Measurements from ENCODE around the gene MARCHF9.

Gene MARCHF9

GRCh38 chr12:57727758-57728395 lies 27.0 kb upstream of the MARCHF9 start:
- Histone ChIP-seq H3K4me3 (no peak overlapping the region), H3K36me3 (ENCODE audit: insufficient read depth, low read length) (no peaks in the 10 kb centered on the region), H3K9me3 (ENCODE audit: low read depth, low read length) (no peaks in the 10 kb centered on the region), H3K27ac (no peak overlapping the region), H3K9ac (ENCODE audit: insufficient read length) (no peak overlapping the region)
- DNase-seq (ENCODE audit: low read depth, low spot score) = no peak
- TF ChIP-seq EZH2 (IDR thresholded peaks at IDR 0.05) = no peak

DNA sequence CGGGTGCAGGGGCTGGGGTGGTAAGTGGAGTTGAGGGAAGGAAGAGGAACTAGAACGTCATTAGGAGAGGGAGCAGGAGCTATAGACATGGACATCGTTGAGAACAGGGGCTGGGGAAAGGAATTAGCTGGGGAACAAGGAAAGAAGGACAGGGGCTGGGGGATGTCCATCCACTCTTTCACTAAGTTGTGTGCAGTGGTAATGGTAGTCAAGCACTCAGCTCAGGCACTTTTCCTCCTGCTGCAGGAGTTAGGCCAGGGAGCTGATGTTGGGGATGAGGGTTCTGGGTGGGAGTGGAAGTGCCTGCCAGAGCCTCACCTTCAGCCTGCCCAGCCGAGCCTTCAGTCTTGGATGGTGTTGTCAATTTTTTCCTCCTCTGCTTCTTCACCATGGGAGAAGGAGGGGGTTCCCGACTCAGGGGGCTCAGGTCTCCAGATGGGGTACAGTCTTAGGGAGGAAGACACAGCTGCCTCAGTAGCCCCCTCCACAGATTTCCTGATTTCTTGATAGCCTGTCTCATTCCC lies 25.5 kb upstream of the MARCHF9 start:
- DNase-seq (ENCODE audit: low read depth, low spot score) = no peak
- no peaks in the 10 kb centered on the region for H3K36me3 ChIP-seq (ENCODE audit: insufficient read depth, low read length)
- no peak for TF ChIP-seq EZH2 (IDR thresholded peaks at IDR 0.05)
- no peak for TF ChIP-seq FOXP2 (optimal IDR thresholded peaks at IDR 0.05; ENCODE audit: control extremely low read depth, extremely low read length, insufficient read depth)
- no peak for TF ChIP-seq POLR2AphosphoS5 (IDR thresholded peaks at IDR 0.05; ENCODE audit: borderline replicate concordance, low read depth, low read length)

DNA sequence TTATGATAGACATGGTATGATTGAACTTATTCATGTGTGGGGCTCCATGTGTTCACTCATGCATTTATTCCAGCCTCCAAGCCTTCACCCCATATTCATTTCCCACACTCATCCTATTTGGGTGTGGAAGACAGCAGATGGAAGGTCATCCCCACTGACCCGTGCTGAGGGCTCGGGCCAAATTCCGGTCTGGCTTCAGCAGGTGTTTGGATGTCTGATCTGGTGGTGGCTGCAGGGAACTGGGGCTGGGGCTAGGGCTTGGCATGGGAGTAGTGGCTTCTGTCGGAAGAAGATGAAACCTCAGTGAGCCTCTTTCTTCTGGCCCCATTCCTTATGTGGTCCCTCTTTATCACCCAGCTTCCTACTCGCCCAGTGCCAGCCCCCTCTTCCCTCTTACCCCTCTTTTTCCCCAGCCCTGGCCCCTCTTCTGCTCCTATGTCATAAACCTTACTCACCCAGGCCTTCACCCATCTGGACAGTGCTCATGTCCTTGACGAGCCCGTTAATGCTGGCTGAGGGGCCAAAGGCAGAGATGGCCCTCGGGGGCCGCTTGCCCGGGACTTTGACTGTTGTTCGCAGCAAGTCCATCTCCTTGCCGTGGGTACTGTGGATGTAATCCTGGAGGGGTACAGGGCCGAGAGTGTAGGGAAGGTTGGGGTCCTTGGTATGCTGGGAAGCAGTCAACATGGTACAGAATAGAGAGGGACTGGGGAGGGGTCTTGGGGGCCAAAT lies 24.4 kb upstream of the MARCHF9 start:
- H3K36me3 ChIP-seq (ENCODE audit: insufficient read depth, low read length) = no peaks in the 10 kb centered on the region
- no peak overlapping the region for H3K9ac ChIP-seq (ENCODE audit: insufficient read length)
- no peak for TF ChIP-seq EZH2 (IDR thresholded peaks at IDR 0.05)
- no peak for TF ChIP-seq POLR2AphosphoS5 (IDR thresholded peaks at IDR 0.05; ENCODE audit: borderline replicate concordance, low read depth, low read length)
- TF ChIP-seq FOXP2 (optimal IDR thresholded peaks at IDR 0.05; ENCODE audit: control extremely low read depth, extremely low read length, insufficient read depth) = no peak
- no peaks in the 10 kb centered on the region for H3K9me3 ChIP-seq (ENCODE audit: low read depth, low read length)
- no peak overlapping the region for H3K4me3 ChIP-seq
- DNase-seq (ENCODE audit: low read depth, low spot score) = no peak
- no peak overlapping the region for H3K27ac ChIP-seq

More for the DNA sequence above, 25.5 kb upstream of the MARCHF9 start:
- no peak overlapping the region for H3K9ac ChIP-seq (ENCODE audit: insufficient read length)
- no peaks in the 10 kb centered on the region for H3K9me3 ChIP-seq (ENCODE audit: low read depth, low read length)
- no peak overlapping the region for H3K27ac ChIP-seq
- no peak overlapping the region for H3K4me3 ChIP-seq

GRCh38 chr12:57731411-57732080 lies 23.4 kb upstream of the MARCHF9 start:
- TF ChIP-seq EZH2 (IDR thresholded peaks at IDR 0.05) (no peak), FOXP2 (optimal IDR thresholded peaks at IDR 0.05; ENCODE audit: control extremely low read depth, extremely low read length, insufficient read depth) (no peak), POLR2AphosphoS5 (IDR thresholded peaks at IDR 0.05; ENCODE audit: borderline replicate concordance, low read depth, low read length) (no peak)
- DNase-seq (ENCODE audit: low read depth, low spot score) = no peak
- H3K36me3 ChIP-seq (ENCODE audit: insufficient read depth, low read length) = no peaks in the 10 kb centered on the region
- no peak overlapping the region for H3K27ac ChIP-seq
- no peak overlapping the region for H3K4me3 ChIP-seq
- no peak overlapping the region for H3K9ac ChIP-seq (ENCODE audit: insufficient read length)
- H3K9me3 ChIP-seq (ENCODE audit: low read depth, low read length) = no peaks in the 10 kb centered on the region

- Histone ChIP-seq H3K4me3 (no peak overlapping the region), H3K9ac (ENCODE audit: insufficient read length) (no peak overlapping the region), H3K27ac (no peak overlapping the region), H3K36me3 (ENCODE audit: insufficient read depth, low read length) (no peaks in the 10 kb centered on the region), H3K9me3 (ENCODE audit: low read depth, low read length) (no peaks in the 10 kb centered on the region)
- DNase-seq (ENCODE audit: low read depth, low spot score) = no peak
- TF ChIP-seq POLR2AphosphoS5 (IDR thresholded peaks at IDR 0.05; ENCODE audit: borderline replicate concordance, low read depth, low read length) (no peak), EZH2 (IDR thresholded peaks at IDR 0.05) (no peak), FOXP2 (optimal IDR thresholded peaks at IDR 0.05; ENCODE audit: control extremely low read depth, extremely low read length, insufficient read depth) (no peak)
These were observed 22.6 kb upstream of the MARCHF9 start for GRCh38 chr12:57732270-57732669.

DNA sequence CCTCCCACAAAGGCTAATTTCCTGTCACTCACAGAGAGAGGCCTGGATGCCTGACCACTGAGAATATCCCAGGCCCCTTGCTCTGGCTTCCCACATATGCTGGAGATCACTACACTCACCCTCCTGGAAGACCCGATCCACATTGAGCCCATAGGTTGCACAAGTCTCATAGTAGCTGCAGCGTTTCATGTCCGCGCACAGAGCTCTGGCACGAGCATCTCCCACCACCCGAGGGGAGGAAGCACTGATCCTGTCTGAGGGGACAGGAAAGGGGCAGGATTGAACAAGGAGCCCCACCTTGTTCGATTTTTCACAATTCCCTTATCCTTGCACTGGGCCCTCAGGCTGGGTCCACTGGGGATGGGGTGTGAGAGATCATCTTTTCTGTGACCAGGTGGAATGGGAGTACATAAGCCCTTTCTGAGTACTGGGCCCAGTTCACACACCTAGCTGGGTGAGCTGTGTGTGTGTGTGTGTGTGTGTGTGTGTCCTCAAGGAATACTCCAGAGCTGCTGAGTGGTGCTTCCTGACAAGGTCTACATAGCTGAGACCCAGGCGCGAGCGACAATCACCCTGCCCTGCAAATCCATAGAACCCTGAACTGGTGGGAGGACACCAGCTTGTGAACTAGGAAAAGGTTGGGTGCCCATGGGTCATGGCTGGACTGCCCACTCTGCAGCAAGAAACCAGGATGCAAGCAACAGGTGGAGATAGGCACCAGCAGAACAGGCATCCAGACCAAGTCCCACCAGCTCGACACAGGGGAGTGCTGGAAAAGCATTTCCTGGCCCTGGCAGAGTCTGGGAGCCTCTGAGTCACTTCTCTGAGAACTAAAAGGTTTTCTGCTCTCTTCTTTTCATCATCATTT lies 21.9 kb upstream of the MARCHF9 start:
- H3K36me3 ChIP-seq (ENCODE audit: insufficient read depth, low read length) = no peaks in the 10 kb centered on the region
- H3K4me3 ChIP-seq = no peak overlapping the region
- DNase-seq (ENCODE audit: low read depth, low spot score) = no peak
- H3K9me3 ChIP-seq (ENCODE audit: low read depth, low read length) = no peaks in the 10 kb centered on the region
- TF ChIP-seq FOXP2 (optimal IDR thresholded peaks at IDR 0.05; ENCODE audit: control extremely low read depth, extremely low read length, insufficient read depth) (no peak), POLR2AphosphoS5 (IDR thresholded peaks at IDR 0.05; ENCODE audit: borderline replicate concordance, low read depth, low read length) (no peak), EZH2 (IDR thresholded peaks at IDR 0.05) (no peak)
- H3K9ac ChIP-seq (ENCODE audit: insufficient read length) = no peak overlapping the region
- H3K27ac ChIP-seq = no peak overlapping the region

DNA sequence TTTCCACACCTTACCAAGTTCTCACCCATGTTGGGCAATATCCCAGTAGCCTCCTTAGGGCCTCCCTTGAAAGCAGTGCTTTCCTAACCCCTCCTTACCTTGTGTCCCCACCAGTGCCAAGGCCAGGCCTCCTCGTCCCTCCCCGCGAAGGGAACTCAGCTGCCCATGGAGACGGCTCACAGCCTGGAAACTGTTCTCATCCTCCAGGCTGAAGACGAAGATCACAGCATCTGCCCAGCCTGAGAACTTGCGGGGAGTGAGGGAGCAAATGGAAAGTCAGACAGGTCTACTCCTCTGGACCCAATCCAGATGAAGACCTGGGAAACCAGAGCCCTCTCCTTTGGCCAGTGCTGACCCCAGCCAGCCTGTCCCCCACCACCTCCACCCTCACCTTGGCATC lies 21.0 kb upstream of the MARCHF9 start:
- TF ChIP-seq EZH2 (IDR thresholded peaks at IDR 0.05) = no peak
- no peak for TF ChIP-seq POLR2AphosphoS5 (IDR thresholded peaks at IDR 0.05; ENCODE audit: borderline replicate concordance, low read depth, low read length)
- no peak for TF ChIP-seq FOXP2 (optimal IDR thresholded peaks at IDR 0.05; ENCODE audit: control extremely low read depth, extremely low read length, insufficient read depth)
- no peak for DNase-seq (ENCODE audit: low read depth, low spot score)

DNA sequence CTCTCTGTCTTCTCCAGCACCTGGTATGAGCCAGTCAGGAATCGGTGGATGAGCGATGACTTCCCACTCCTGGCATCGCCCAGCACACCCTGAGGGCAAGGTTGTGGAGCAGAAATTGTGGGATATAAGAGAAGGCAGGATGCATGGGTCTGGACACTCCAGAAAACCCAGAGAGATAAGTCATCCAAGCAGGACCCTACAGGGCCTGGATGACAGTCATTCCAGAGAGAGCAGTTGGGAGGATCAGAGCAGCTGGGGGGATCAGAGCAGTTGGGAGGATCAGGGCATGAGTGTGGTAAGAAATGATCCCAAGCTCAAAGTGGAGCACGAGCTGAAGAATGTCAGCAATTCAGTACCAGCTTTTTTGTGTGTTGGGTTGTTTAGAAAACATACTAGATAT lies 20.3 kb upstream of the MARCHF9 start:
- H3K4me3 ChIP-seq = no peak overlapping the region
- H3K27ac ChIP-seq = no peak overlapping the region
- DNase-seq (ENCODE audit: low read depth, low spot score) = no peak
- TF ChIP-seq FOXP2 (optimal IDR thresholded peaks at IDR 0.05; ENCODE audit: control extremely low read depth, extremely low read length, insufficient read depth) (no peak), EZH2 (IDR thresholded peaks at IDR 0.05) (no peak), POLR2AphosphoS5 (IDR thresholded peaks at IDR 0.05; ENCODE audit: borderline replicate concordance, low read depth, low read length) (no peak)
- H3K9ac ChIP-seq (ENCODE audit: insufficient read length) = no peak overlapping the region
- no peaks in the 10 kb centered on the region for H3K9me3 ChIP-seq (ENCODE audit: low read depth, low read length)
- no peaks in the 10 kb centered on the region for H3K36me3 ChIP-seq (ENCODE audit: insufficient read depth, low read length)

More for the DNA sequence above, 21.0 kb upstream of the MARCHF9 start:
- Histone ChIP-seq H3K36me3 (ENCODE audit: insufficient read depth, low read length) (no peaks in the 10 kb centered on the region), H3K27ac (no peak overlapping the region), H3K4me3 (no peak overlapping the region), H3K9ac (ENCODE audit: insufficient read length) (no peak overlapping the region), H3K9me3 (ENCODE audit: low read depth, low read length) (no peaks in the 10 kb centered on the region)
